A549 (cell line): Measurements from ENCODE around the gene TMPRSS5. TPM values are rescaled to one million over a fixed set of nuclear protein-coding genes. Genes with fewer than 3 reads are reported as not detected.

ENCODE experiments used
- ATAC-seq, 2 experiments: fragments of 200-7000 bp in 1 of 2; fragments of >200 bp in 1 of 2; cut with Nextera tagmentation in 1 of 2; cut with Tn5 transposase in 1 of 2; 3 replicates each; pipeline versions ENCODE4 v1.8.0 to v1.9.1; 2018 to 2020; ENCODE audit warnings: mild to moderate bottlenecking in 1 of 2, moderate library complexity in 1 of 2
- CTCF ChIA-PET: fragments of 300-600 bp; sonication (Branson Sonifier 250); formaldehyde crosslinking; extraction: SDS; loops from one replicate; lab custom pipeline; 2021; ENCODE audit warnings: antibody characterized with exemption, inconsistent platforms; lab: Yijun Ruan, JAX
- POLR2A ChIA-PET: fragments of 350-600 bp; formaldehyde crosslinking; extraction: SDS; loops from one replicate; lab custom pipeline; 2021; ENCODE audit warnings: antibody characterized with exemption, inconsistent platforms; lab: Yijun Ruan, JAX
- DNase-seq, 2 experiments: peaks; one replicate each; pipeline versions ENCODE4 v3.0.0 to v3.0.0-alpha.2; 2011 to 2016; ENCODE audit warnings: low read depth in 1 of 2, low spot score in 1 of 2
- FAIRE-seq: peaks from 2 replicates; lab custom pipeline; 2011; peaks lifted over from hg19 to GRCh38; lab: Jason Lieb, UNC
- H3K27ac ChIP-seq, 2 experiments: fragments of >200 bp; sonication (Bioruptor Twin); formaldehyde crosslinking; 3 replicates each; pipeline ENCODE4 v1.5.1; 2016 to 2017
- H3K4me1 ChIP-seq: fragments of >200 bp; sonication (Bioruptor Twin); formaldehyde crosslinking; 3 replicates; pipeline ENCODE4 v1.6.1; 2016
- H3K4me2 ChIP-seq: fragments of >200 bp; sonication (Bioruptor Twin); formaldehyde crosslinking; 3 replicates; pipeline ENCODE4 v1.6.1; 2016
- H3K4me3 ChIP-seq: fragments of >200 bp; sonication (Bioruptor Twin); formaldehyde crosslinking; 3 replicates; pipeline ENCODE4 v1.5.1; 2016
- H3K9me3 ChIP-seq: fragments of >200 bp; sonication (Bioruptor Twin); formaldehyde crosslinking; 3 replicates; pipeline ENCODE4 v1.6.1; 2016
- CBX8 ChIP-seq: fragments of 200-600 bp; sonication (generic); IDR thresholded peaks from 2 replicates; pipeline ENCODE4 v1.6.1; 2016
- CHD2 ChIP-seq: fragments of 150-350 bp; IDR thresholded peaks from 2 replicates; pipeline ENCODE4 v1.6.1; 2014; ENCODE audit warnings: low read length; ENCODE audit not compliant: partially characterized antibody
- CHD4 ChIP-seq: fragments of 200-600 bp; sonication (generic); IDR thresholded peaks from 2 replicates; pipeline ENCODE4 v1.6.1; 2016; ENCODE audit warnings: antibody characterized with exemption, mild to moderate bottlenecking, borderline replicate concordance
- EHF ChIP-seq: fragments of 250-450 bp; sonication (Bioruptor Pico); IDR thresholded peaks from 2 replicates; pipeline ENCODE4 v1.5.0; 2020; ENCODE audit warnings: mild to moderate bottlenecking
- ESRRA ChIP-seq: fragments of 150-350 bp; IDR thresholded peaks from 2 replicates; pipeline ENCODE4 v1.6.1; 2014; ENCODE audit warnings: mild to moderate bottlenecking, low read length, borderline replicate concordance
- FOSL2 ChIP-seq, 2 experiments: fragments of 450-650 bp in 1 of 2; fragments of >200 bp in 1 of 2; sonication (Bioruptor Twin) in 1 of 2; formaldehyde crosslinking; IDR thresholded peaks; 2 replicates each; pipeline versions ENCODE4 v1.5.0 to v1.6.1; 2016 to 2020; ENCODE audit warnings: mild to moderate bottlenecking in 1 of 2, moderate library complexity in 1 of 2
- HDAC2 ChIP-seq: fragments of 200-600 bp; sonication (generic); IDR thresholded peaks from 2 replicates; pipeline ENCODE4 v1.6.1; 2016
- HEYL ChIP-seq: fragments of 250-450 bp; sonication (Bioruptor Pico); IDR thresholded peaks from 2 replicates; pipeline ENCODE4 v1.8.0; 2021; ENCODE audit warnings: mild to moderate bottlenecking, moderate library complexity
- JUN ChIP-seq, 2 experiments: fragments of >200 bp; sonication (Bioruptor Twin); formaldehyde crosslinking; IDR thresholded peaks; 2 replicates in 1 of 2; 3 replicates in 1 of 2; pipeline ENCODE4 v1.6.1; 2016 to 2017
- KDM5A ChIP-seq: fragments of 200-600 bp; sonication (generic); IDR thresholded peaks from 2 replicates; pipeline ENCODE4 v1.6.1; 2016; ENCODE audit warnings: antibody characterized with exemption, mild to moderate bottlenecking
- MAZ ChIP-seq: fragments of 150-350 bp; IDR thresholded peaks from 2 replicates; pipeline ENCODE4 v1.6.1; 2014; ENCODE audit warnings: antibody characterized with exemption, low read depth, low read length, borderline replicate concordance
- MYC ChIP-seq: IDR thresholded peaks from 2 replicates; pipeline ENCODE4 v1.6.1; 2012; ENCODE audit warnings: mild to moderate bottlenecking, inconsistent platforms, low read length, improper control_type of control experiment, borderline replicate concordance
- POLR2A ChIP-seq: IDR thresholded peaks from 2 replicates; pipeline ENCODE4 v1.6.1; 2012; ENCODE audit warnings: mild to moderate bottlenecking, low read length
- RAD21 ChIP-seq, 2 experiments: fragments of >200 bp in 1 of 2; sonication (Bioruptor Twin) in 1 of 2; formaldehyde crosslinking in 1 of 2; IDR thresholded peaks in 1 of 2; conservative IDR thresholded peaks in 1 of 2; 2 replicates in 1 of 2; 3 replicates in 1 of 2; pipeline ENCODE4 v1.6.1; 2012 to 2018; ENCODE audit warnings: inconsistent platforms in 1 of 2
- SMC3 ChIP-seq: fragments of >200 bp; sonication (Bioruptor Twin); formaldehyde crosslinking; IDR thresholded peaks from 3 replicates; pipeline ENCODE4 v1.6.1; 2018; ENCODE audit warnings: inconsistent platforms
- ZFP36 ChIP-seq: fragments of 450-650 bp; IDR thresholded peaks from 2 replicates; pipeline ENCODE4 v1.6.1; 2014; ENCODE audit warnings: borderline replicate concordance; ENCODE audit not compliant: partially characterized antibody
- ZNF302 ChIP-seq: fragments of 250-450 bp; sonication (Bioruptor Pico); IDR thresholded peaks from 2 replicates; pipeline ENCODE4 v1.9.0; 2021; ENCODE audit warnings: inconsistent platforms, mild to moderate bottlenecking, moderate library complexity
- WGBS: methylation state at CpG from one replicate; pipeline ENCODE4 v1.1.6; 2017; ENCODE audit errors: missing lambda C conversion rate; 5-methylcytosine and 5-hydroxymethylcytosine counted together
- polyA plus RNA-seq, 4 experiments: library from polyadenylated mRNA; depleted of rRNA in 3 of 4; stranded (reverse); fragments of >200 nt; fragmentation: RNase III in 1 of 4; extraction: RNeasy Plus Mini Kit Qiagen cat#74134 plus additional on column Dnase treatment in 1 of 4; gene quantifications; 2 replicates in 3 of 4; 3 replicates in 1 of 4; pipeline ENCODE4 v1.2.3, GENCODE V29; 2011 to 2017
- TF ChIP-seq, protein P1 (sequence below): fragments of 200-600 bp; sonication (generic); IDR thresholded peaks from 2 replicates; pipeline ENCODE4 v1.6.1; 2016; ENCODE audit warnings: antibody characterized with exemption, mild to moderate bottlenecking, moderate library complexity
- TF ChIP-seq, protein P2 (sequence below): fragments of 250-450 bp; sonication (Bioruptor Pico); IDR thresholded peaks from 2 replicates; pipeline ENCODE4 v1.5.0; 2021; ENCODE audit warnings: mild to moderate bottlenecking, moderate library complexity, borderline replicate concordance
- TF ChIP-seq, protein P3 (sequence below): fragments of >200 bp; sonication (Bioruptor Twin); formaldehyde crosslinking; IDR thresholded peaks from 2 replicates; pipeline ENCODE4 v1.6.1; 2016
- TF ChIP-seq, protein P4 (sequence below): fragments of >200 bp; sonication (Bioruptor Twin); formaldehyde crosslinking; IDR thresholded peaks from 3 replicates; pipeline ENCODE4 v1.5.1; 2016
- TF ChIP-seq, protein P5 (sequence below): fragments of 450-650 bp; IDR thresholded peaks from 2 replicates; pipeline ENCODE4 v1.6.1; 2014; ENCODE audit warnings: antibody characterized with exemption
- TF ChIP-seq, protein P6 (sequence below): fragments of 150-350 bp; IDR thresholded peaks from 2 replicates; pipeline ENCODE4 v1.6.1; 2014; ENCODE audit warnings: low read depth, mild to moderate bottlenecking, low read length

Gene TMPRSS5
- polyA plus RNA-seq, 2 of the 4 experiments (the other 2 are of a cell fraction), result 0.12 TPM

DNA sequence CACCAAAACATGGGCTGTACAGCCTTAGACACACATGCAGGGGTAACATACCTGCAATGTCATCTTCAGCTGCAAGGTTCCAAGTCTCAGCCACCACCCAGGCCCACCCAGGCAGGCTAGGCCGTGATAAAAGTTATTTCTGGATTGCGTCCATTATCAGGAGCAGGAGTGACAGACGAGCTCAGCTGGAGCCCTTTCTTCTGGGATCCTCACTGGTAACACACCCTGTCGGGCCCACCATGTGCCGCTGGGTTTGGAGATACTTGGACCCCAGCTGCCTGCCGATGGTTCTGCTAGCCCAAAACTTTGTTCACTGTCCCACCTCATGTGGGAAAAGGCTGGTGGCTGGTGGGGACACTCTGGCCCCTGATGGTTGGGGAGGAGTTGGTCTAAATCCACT lies 24.8 kb downstream of the TMPRSS5 start:
- ChIA-PET POLR2A (no interaction called here), CTCF (no interaction called here)
- no peak for ATAC-seq
- Histone ChIP-seq H3K4me1 (no peaks in the 10 kb centered on the region), H3K4me3 (no peak overlapping the region), H3K4me2 (no peak overlapping the region), H3K27ac (no peak overlapping the region), H3K9me3 (no peaks in the 10 kb centered on the region)
- TF ChIP-seq HDAC2, result no peak
- no peak for TF ChIP-seq ZFP36
- TF ChIP-seq, protein P1, sequence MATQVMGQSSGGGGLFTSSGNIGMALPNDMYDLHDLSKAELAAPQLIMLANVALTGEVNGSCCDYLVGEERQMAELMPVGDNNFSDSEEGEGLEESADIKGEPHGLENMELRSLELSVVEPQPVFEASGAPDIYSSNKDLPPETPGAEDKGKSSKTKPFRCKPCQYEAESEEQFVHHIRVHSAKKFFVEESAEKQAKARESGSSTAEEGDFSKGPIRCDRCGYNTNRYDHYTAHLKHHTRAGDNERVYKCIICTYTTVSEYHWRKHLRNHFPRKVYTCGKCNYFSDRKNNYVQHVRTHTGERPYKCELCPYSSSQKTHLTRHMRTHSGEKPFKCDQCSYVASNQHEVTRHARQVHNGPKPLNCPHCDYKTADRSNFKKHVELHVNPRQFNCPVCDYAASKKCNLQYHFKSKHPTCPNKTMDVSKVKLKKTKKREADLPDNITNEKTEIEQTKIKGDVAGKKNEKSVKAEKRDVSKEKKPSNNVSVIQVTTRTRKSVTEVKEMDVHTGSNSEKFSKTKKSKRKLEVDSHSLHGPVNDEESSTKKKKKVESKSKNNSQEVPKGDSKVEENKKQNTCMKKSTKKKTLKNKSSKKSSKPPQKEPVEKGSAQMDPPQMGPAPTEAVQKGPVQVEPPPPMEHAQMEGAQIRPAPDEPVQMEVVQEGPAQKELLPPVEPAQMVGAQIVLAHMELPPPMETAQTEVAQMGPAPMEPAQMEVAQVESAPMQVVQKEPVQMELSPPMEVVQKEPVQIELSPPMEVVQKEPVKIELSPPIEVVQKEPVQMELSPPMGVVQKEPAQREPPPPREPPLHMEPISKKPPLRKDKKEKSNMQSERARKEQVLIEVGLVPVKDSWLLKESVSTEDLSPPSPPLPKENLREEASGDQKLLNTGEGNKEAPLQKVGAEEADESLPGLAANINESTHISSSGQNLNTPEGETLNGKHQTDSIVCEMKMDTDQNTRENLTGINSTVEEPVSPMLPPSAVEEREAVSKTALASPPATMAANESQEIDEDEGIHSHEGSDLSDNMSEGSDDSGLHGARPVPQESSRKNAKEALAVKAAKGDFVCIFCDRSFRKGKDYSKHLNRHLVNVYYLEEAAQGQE, result no peak
- TF ChIP-seq KDM5A, result no peak
- no peak for TF ChIP-seq SMC3
- no peak for TF ChIP-seq CHD4
- TF ChIP-seq, protein P2, sequence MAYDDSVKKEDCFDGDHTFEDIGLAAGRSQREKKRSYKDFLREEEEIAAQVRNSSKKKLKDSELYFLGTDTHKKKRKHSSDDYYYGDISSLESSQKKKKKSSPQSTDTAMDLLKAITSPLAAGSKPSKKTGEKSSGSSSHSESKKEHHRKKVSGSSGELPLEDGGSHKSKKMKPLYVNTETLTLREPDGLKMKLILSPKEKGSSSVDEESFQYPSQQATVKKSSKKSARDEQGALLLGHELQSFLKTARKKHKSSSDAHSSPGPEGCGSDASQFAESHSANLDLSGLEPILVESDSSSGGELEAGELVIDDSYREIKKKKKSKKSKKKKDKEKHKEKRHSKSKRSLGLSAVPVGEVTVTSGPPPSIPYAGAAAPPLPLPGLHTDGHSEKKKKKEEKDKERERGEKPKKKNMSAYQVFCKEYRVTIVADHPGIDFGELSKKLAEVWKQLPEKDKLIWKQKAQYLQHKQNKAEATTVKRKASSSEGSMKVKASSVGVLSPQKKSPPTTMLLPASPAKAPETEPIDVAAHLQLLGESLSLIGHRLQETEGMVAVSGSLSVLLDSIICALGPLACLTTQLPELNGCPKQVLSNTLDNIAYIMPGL (CRISPR knock-in tag), result no peak
- no peak for FAIRE-seq
- DNase-seq, result no peak
- WGBS, result 87% methylated on average over 3 of the region's 6 CpGs

DNA sequence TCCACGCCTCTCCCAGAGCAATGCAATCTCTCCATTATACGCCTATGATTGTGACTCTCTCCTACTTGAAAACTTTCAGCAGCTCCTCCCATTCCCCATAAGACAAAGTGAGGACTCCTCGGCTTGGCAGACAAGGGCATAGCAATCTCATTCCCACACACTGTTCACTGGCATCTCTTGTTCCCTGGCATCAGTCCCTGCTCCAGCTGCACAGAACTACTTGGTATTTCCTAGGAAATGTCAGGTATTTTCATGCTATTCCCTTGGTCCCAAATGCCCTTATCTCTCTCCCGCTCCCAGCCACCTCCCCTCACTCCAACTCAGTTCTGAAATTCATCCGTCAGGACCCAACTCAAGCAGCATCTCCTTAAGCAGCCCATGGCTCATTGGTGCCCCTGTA lies 28.4 kb downstream of the TMPRSS5 start:
- 58% methylated on average over 5 of the region's 5 CpGs for WGBS
- ChIA-PET CTCF (no interaction called here), POLR2A (no interaction called here)
- no peaks in the 10 kb centered on the region for H3K9me3 ChIP-seq
- no peaks in the 10 kb centered on the region for H3K4me1 ChIP-seq
- no peak overlapping the region for H3K4me3 ChIP-seq
- no peak for FAIRE-seq
- TF ChIP-seq JUN (IDR thresholded peaks at IDR 0.05) (no peak), ZFP36 (no peak)
- H3K27ac ChIP-seq, result no peak overlapping the region
- ATAC-seq, result no peak
- H3K4me2 ChIP-seq, result no peak overlapping the region
- DNase-seq, result no peak

DNA sequence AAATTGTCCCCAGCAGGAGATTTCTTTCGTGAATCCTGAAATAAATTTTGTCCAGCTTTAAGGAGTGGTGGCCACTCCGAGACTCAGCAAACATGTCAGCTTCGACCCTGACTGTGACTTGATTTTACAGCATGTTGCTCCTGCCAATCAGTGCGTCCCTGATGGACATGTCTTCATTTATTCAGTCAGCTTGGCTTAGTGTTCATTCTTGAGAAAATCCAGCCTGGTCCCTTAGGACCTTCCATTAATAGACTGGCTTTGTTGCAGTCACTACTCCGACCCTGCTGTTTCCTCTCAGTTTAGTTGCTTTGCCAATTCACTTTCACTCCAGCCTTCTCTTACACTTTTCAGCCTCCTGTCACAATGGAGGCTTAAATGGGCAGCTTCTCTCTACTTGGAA lies 30.5 kb downstream of the TMPRSS5 start:
- Histone ChIP-seq H3K4me2 (no peak overlapping the region), H3K9me3 (no peaks in the 10 kb centered on the region), H3K27ac (no peak overlapping the region), H3K4me1 (no peaks in the 10 kb centered on the region), H3K4me3 (no peak overlapping the region)
- ChIA-PET POLR2A (no interaction called here), CTCF (no interaction called here)
- WGBS, result 57% methylated on average over 5 of the region's 5 CpGs
- no peak for TF ChIP-seq CHD2
- no peak for TF ChIP-seq ZNF302 (CRISPR knock-in tag)
- no peak for TF ChIP-seq ESRRA
- TF ChIP-seq CBX8, result no peak
- no peak for TF ChIP-seq MYC
- TF ChIP-seq POLR2A, result no peak
- no peak for TF ChIP-seq FOSL2 (IDR thresholded peaks at IDR 0.05)
- TF ChIP-seq FOSL2 (CRISPR knock-in tag; IDR thresholded peaks at IDR 0.05), result no peak
- TF ChIP-seq, protein P3, sequence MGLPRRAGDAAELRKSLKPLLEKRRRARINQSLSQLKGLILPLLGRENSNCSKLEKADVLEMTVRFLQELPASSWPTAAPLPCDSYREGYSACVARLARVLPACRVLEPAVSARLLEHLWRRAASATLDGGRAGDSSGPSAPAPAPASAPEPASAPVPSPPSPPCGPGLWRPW, result no peak
- TF ChIP-seq ZFP36, result no peak
- no peak for TF ChIP-seq RAD21 (conservative IDR thresholded peaks at IDR 0.05 in 1 of 2, IDR thresholded peaks at IDR 0.05 in 1 of 2)
- TF ChIP-seq, protein P4, sequence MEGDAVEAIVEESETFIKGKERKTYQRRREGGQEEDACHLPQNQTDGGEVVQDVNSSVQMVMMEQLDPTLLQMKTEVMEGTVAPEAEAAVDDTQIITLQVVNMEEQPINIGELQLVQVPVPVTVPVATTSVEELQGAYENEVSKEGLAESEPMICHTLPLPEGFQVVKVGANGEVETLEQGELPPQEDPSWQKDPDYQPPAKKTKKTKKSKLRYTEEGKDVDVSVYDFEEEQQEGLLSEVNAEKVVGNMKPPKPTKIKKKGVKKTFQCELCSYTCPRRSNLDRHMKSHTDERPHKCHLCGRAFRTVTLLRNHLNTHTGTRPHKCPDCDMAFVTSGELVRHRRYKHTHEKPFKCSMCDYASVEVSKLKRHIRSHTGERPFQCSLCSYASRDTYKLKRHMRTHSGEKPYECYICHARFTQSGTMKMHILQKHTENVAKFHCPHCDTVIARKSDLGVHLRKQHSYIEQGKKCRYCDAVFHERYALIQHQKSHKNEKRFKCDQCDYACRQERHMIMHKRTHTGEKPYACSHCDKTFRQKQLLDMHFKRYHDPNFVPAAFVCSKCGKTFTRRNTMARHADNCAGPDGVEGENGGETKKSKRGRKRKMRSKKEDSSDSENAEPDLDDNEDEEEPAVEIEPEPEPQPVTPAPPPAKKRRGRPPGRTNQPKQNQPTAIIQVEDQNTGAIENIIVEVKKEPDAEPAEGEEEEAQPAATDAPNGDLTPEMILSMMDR, result no peak
- no peak for TF ChIP-seq KDM5A
- TF ChIP-seq HEYL (CRISPR knock-in tag), result no peak
- no peak for TF ChIP-seq EHF
- TF ChIP-seq, protein P5, sequence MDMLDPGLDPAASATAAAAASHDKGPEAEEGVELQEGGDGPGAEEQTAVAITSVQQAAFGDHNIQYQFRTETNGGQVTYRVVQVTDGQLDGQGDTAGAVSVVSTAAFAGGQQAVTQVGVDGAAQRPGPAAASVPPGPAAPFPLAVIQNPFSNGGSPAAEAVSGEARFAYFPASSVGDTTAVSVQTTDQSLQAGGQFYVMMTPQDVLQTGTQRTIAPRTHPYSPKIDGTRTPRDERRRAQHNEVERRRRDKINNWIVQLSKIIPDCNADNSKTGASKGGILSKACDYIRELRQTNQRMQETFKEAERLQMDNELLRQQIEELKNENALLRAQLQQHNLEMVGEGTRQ, result no peak
- no peak for TF ChIP-seq MAZ
- TF ChIP-seq, protein P6, sequence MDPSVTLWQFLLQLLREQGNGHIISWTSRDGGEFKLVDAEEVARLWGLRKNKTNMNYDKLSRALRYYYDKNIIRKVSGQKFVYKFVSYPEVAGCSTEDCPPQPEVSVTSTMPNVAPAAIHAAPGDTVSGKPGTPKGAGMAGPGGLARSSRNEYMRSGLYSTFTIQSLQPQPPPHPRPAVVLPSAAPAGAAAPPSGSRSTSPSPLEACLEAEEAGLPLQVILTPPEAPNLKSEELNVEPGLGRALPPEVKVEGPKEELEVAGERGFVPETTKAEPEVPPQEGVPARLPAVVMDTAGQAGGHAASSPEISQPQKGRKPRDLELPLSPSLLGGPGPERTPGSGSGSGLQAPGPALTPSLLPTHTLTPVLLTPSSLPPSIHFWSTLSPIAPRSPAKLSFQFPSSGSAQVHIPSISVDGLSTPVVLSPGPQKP, result no peak
- TF ChIP-seq CHD4, result no peak
- no peak for FAIRE-seq
- no peak for ATAC-seq
- DNase-seq, result no peak
